Liver (tissue), 9 donors: ENCODE measurements around the gene ADGRA3. TPM values are rescaled to one million over a fixed set of nuclear protein-coding genes. Genes with fewer than 3 reads are reported as not detected.

ENCODE experiments used
- DNase-seq: peaks from one replicate; pipeline ENCODE4 v3.0.0-alpha.2; 2017; ENCODE audit warnings: low spot score
- H3K27ac ChIP-seq, 2 donors: one replicate each; pipeline ENCODE4 v1.7.0; 2013; ENCODE audit warnings: inconsistent platforms in 2 of 2, low read length in 2 of 2, control low read depth in 1 of 2, low read depth in 1 of 2, mild to moderate bottlenecking in 1 of 2
- H3K27me3 ChIP-seq, 4 donors: one replicate each; pipeline versions ENCODE4 v1.6.1 to v1.7.0; 2013; ENCODE audit warnings: low read length in 3 of 4, inconsistent platforms in 1 of 4, mild to moderate bottlenecking in 1 of 4, moderate library complexity in 1 of 4; ENCODE audit not compliant: control insufficient read depth in 4 of 4, insufficient read depth in 4 of 4
- H3K36me3 ChIP-seq, 4 donors: one replicate each; pipeline versions ENCODE4 v1.6.1 to v1.7.0; 2013; ENCODE audit warnings: low read length in 3 of 4, mild to moderate bottlenecking in 3 of 4, low read depth in 1 of 4, moderate library complexity in 1 of 4; ENCODE audit not compliant: control insufficient read depth in 4 of 4, insufficient read depth in 3 of 4
- H3K4me1 ChIP-seq, 4 donors: one replicate each; pipeline versions ENCODE4 v1.6.1 to v1.7.0; 2013; ENCODE audit warnings: low read length in 3 of 4, mild to moderate bottlenecking in 3 of 4, moderate library complexity in 1 of 4; ENCODE audit not compliant: control insufficient read depth in 4 of 4, insufficient read depth in 4 of 4
- H3K4me3 ChIP-seq, 3 donors: one replicate each; pipeline versions ENCODE4 v1.6.1 to v1.7.0; 2013; ENCODE audit warnings: low read length in 3 of 3, control low read depth in 1 of 3, low read depth in 1 of 3, mild to moderate bottlenecking in 1 of 3
- H3K9ac ChIP-seq, 2 donors: one replicate each; pipeline ENCODE4 v1.7.0; 2013; ENCODE audit warnings: low read length in 2 of 2, mild to moderate bottlenecking in 2 of 2, moderate library complexity in 2 of 2, control low read depth in 1 of 2, low read depth in 1 of 2
- H3K9me3 ChIP-seq, 4 donors: one replicate each; pipeline versions ENCODE4 v1.6.1 to v1.7.0; 2013; ENCODE audit warnings: low read length in 3 of 4; ENCODE audit not compliant: control insufficient read depth in 4 of 4
- ATF3 ChIP-seq: IDR thresholded peaks from 2 replicates; pipeline ENCODE4 v1.6.1; 2016; ENCODE audit warnings: antibody characterized with exemption
- CTCF ChIP-seq: fragments of 150-350 bp; IDR thresholded peaks from 2 replicates; pipeline ENCODE4 v1.5.1; 2017; ENCODE audit warnings: improper control_type of control experiment, low read depth, low read length; ENCODE audit not compliant: missing input control
- FOXA1 ChIP-seq: IDR thresholded peaks from 2 replicates; pipeline ENCODE4 v1.6.1; 2016; ENCODE audit warnings: antibody characterized with exemption
- FOXA2 ChIP-seq: IDR thresholded peaks from 2 replicates; pipeline ENCODE4 v1.6.1; 2016; ENCODE audit warnings: antibody characterized with exemption
- GABPA ChIP-seq, 2 donors: IDR thresholded peaks in 1 of 2; conservative IDR thresholded peaks in 1 of 2; 2 replicates each; pipeline ENCODE4 v1.6.1; 2016; ENCODE audit warnings: antibody characterized with exemption in 2 of 2, mild to moderate bottlenecking in 1 of 2, moderate library complexity in 1 of 2
- HNF4A ChIP-seq, 2 donors: conservative IDR thresholded peaks; 2 replicates each; pipeline ENCODE4 v1.6.1; 2016; ENCODE audit warnings: antibody characterized with exemption in 2 of 2, mild to moderate bottlenecking in 2 of 2
- HNF4G ChIP-seq: IDR thresholded peaks from 2 replicates; pipeline ENCODE4 v1.6.1; 2016; ENCODE audit warnings: antibody characterized with exemption
- JUND ChIP-seq, 2 donors: IDR thresholded peaks; 2 replicates each; pipeline ENCODE4 v1.6.1; 2016; ENCODE audit warnings: antibody characterized with exemption in 2 of 2
- RAD21 ChIP-seq, 2 donors: IDR thresholded peaks; 2 replicates each; pipeline ENCODE4 v1.6.1; 2016; ENCODE audit warnings: antibody characterized with exemption in 2 of 2, mild to moderate bottlenecking in 2 of 2
- SP1 ChIP-seq: IDR thresholded peaks from 2 replicates; pipeline ENCODE4 v1.6.1; 2018; ENCODE audit warnings: antibody characterized with exemption, mild to moderate bottlenecking
- TAF1 ChIP-seq: conservative IDR thresholded peaks from 2 replicates; pipeline ENCODE4 v1.6.1; 2016; ENCODE audit warnings: antibody characterized with exemption, mild to moderate bottlenecking
- ZBTB33 ChIP-seq: IDR thresholded peaks from 2 replicates; pipeline ENCODE4 v1.6.1; 2016; ENCODE audit warnings: antibody characterized with exemption
- WGBS: extraction: QIAGEN DNeasy Blood & Tissue Kit; methylation state at CpG from one replicate; pipeline ENCODE4 v1.1.7; 2013; 5-methylcytosine and 5-hydroxymethylcytosine counted together
- polyA plus RNA-seq, 2 donors: library from polyadenylated mRNA; stranded (reverse) in 1 of 2; unstranded in 1 of 2; fragments of 200-250 nt in 1 of 2; fragments of >200 nt in 1 of 2; fragmentation: Nextera tagmentation in 1 of 2; extraction: Ambion mirVana in 1 of 2; gene quantifications; one replicate each; pipeline versions ENCODE4 v1.2.1 to v1.2.3, GENCODE V29; 2013 to 2015
- total RNA-seq, 2 donors: library from RNA; depleted of rRNA; stranded (reverse); fragments of >200 nt; gene quantifications; one replicate each; pipeline ENCODE4 v1.2.3, GENCODE V29; 2014
- TF ChIP-seq, protein P1 (sequence below): IDR thresholded peaks from 2 replicates; pipeline ENCODE4 v1.6.1; 2016; ENCODE audit warnings: antibody characterized with exemption, mild to moderate bottlenecking
- donor health status: healthy.
- donor health status: healthy.
- donor health status: healthy.
- donor health status: healthy.
- donor health status: healthy.

The ADGRA3 gene
- total and polyA plus RNA-seq, 4 donors: 15.2 to 239 (median 32.6) TPM

GRCh38 chr4:22363036-22363435 is 152.8 kb downstream of the ADGRA3 start:
- Histone ChIP-seq H3K9ac (no peak overlapping the region), H3K36me3 (no peaks in the 10 kb centered on the region), H3K27ac (no peak overlapping the region), H3K4me1 (no peaks in the 10 kb centered on the region), H3K9me3 (no peaks in the 10 kb centered on the region), H3K4me3 (no peak overlapping the region), H3K27me3 (no peaks in the 10 kb centered on the region)
- no peak for TF ChIP-seq GABPA (IDR thresholded peaks at IDR 0.05 in 1 of 2, conservative IDR thresholded peaks at IDR 0.05 in 1 of 2)
- no peak for TF ChIP-seq ATF3
- no peak for TF ChIP-seq TAF1
- TF ChIP-seq HNF4G: no peak
- no peak for TF ChIP-seq ZBTB33
- TF ChIP-seq, protein P1, sequence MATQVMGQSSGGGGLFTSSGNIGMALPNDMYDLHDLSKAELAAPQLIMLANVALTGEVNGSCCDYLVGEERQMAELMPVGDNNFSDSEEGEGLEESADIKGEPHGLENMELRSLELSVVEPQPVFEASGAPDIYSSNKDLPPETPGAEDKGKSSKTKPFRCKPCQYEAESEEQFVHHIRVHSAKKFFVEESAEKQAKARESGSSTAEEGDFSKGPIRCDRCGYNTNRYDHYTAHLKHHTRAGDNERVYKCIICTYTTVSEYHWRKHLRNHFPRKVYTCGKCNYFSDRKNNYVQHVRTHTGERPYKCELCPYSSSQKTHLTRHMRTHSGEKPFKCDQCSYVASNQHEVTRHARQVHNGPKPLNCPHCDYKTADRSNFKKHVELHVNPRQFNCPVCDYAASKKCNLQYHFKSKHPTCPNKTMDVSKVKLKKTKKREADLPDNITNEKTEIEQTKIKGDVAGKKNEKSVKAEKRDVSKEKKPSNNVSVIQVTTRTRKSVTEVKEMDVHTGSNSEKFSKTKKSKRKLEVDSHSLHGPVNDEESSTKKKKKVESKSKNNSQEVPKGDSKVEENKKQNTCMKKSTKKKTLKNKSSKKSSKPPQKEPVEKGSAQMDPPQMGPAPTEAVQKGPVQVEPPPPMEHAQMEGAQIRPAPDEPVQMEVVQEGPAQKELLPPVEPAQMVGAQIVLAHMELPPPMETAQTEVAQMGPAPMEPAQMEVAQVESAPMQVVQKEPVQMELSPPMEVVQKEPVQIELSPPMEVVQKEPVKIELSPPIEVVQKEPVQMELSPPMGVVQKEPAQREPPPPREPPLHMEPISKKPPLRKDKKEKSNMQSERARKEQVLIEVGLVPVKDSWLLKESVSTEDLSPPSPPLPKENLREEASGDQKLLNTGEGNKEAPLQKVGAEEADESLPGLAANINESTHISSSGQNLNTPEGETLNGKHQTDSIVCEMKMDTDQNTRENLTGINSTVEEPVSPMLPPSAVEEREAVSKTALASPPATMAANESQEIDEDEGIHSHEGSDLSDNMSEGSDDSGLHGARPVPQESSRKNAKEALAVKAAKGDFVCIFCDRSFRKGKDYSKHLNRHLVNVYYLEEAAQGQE: no peak
- TF ChIP-seq JUND (IDR thresholded peaks at IDR 0.05): no peak
- TF ChIP-seq FOXA2: no peak
- TF ChIP-seq CTCF: no peak
- TF ChIP-seq HNF4A (conservative IDR thresholded peaks at IDR 0.05): no peak
- WGBS: 93% methylated on average over 2 of the region's 2 CpGs
- DNase-seq: no peak

DNA sequence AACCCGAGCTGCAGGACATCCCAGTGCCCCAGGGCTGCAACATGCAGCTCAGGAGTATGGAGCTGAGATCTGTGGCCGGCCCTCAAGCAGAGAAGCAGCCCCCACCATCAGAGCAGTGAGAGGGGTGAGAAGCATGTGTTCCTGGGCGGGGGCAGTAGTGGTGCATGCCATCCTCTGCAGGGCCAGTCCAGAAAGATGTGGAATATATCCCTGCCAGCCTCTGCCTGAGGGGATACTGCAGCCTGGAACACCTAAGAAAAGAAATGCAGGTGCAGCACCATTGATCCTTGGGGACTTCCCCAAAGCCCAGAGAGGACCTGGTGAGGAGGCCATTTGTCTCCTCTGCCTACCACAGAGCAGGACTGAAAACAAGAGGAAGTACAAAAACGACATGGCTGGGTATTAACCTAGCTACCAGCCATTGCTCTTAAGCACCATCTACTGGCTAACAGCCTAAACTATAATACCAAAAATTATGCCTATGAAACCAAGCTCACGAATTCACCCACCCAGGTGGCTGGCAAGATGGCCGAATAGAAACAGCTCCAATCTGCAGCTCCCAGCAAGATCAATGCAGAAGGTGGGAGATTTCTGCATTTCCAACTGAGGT is 158.8 kb downstream of the ADGRA3 start:
- no peaks in the 10 kb centered on the region for H3K36me3 ChIP-seq
- H3K4me3 ChIP-seq: no peak overlapping the region
- H3K9me3 ChIP-seq: no peaks in the 10 kb centered on the region
- no peak for DNase-seq
- no peaks in the 10 kb centered on the region for H3K27me3 ChIP-seq
- WGBS: 71% methylated on average over 6 of the region's 6 CpGs
- no peak overlapping the region for H3K27ac ChIP-seq
- H3K9ac ChIP-seq: no peak overlapping the region
- TF ChIP-seq FOXA1 (no peak), CTCF (peak; percentile 4), SP1 (no peak), RAD21 (IDR thresholded peaks at IDR 0.05) (peak; percentile 36 to 38)
- TF ChIP-seq, protein P1: no peak
- H3K4me1 ChIP-seq: no peaks in the 10 kb centered on the region
